Ectodermal cell (in vitro differentiated cells): ENCODE data around the gene MRFAP1L1.
A peak's percentile ranks its signal among the peaks of the same experiment; 100 is the strongest.
"Not testable (repeated sequence)": the region's sequence is repeated elsewhere in the genome, so short reads cannot be mapped to it uniquely, and the experiment has no call there.

ENCODE experiments used
- H3K27ac ChIP-seq: 2 replicates; pipeline ENCODE4 v1.7.0; 2013; ENCODE audit warnings: mild to moderate bottlenecking, low read depth, low read length; ENCODE audit not compliant: insufficient read depth, poor library complexity, severe bottlenecking
- H3K27me3 ChIP-seq: 2 replicates; pipeline ENCODE4 v1.7.0; 2013; ENCODE audit warnings: mild to moderate bottlenecking, low read length; ENCODE audit not compliant: insufficient read depth, control insufficient read depth, poor library complexity, severe bottlenecking
- H3K36me3 ChIP-seq: one replicate; pipeline ENCODE4 v1.7.0; 2013; ENCODE audit warnings: low read length; ENCODE audit not compliant: control insufficient read depth, insufficient read depth
- H3K4me1 ChIP-seq: one replicate; pipeline ENCODE4 v1.7.0; 2013; ENCODE audit warnings: low read length; ENCODE audit not compliant: control insufficient read depth, insufficient read depth
- H3K4me3 ChIP-seq: 2 replicates; pipeline ENCODE4 v1.7.0; 2013; ENCODE audit warnings: low read depth, low read length, control low read depth; ENCODE audit not compliant: insufficient read depth
- H3K9me3 ChIP-seq: 2 replicates; pipeline ENCODE4 v1.7.0; 2013; ENCODE audit warnings: mild to moderate bottlenecking, low read length, moderate library complexity; ENCODE audit not compliant: control insufficient read depth
- WGBS, 2 experiments: methylation state at CpG; one replicate each; pipeline ENCODE4 v1.1.7; 2013; ENCODE audit warnings: missing lambda C conversion rate in 2 of 2; 5-methylcytosine and 5-hydroxymethylcytosine counted together

MRFAP1L1 gene

GRCh38 chr4:6674500-6675149 lies 35.0 kb downstream of the MRFAP1L1 start:
- Histone ChIP-seq H3K27me3 (no peaks in the 10 kb centered on the region), H3K4me1 (peaks cover 15% of the 10 kb centered on the region), H3K36me3 (no peaks in the 10 kb centered on the region), H3K9me3 (no peaks in the 10 kb centered on the region), H3K4me3 (peak overlapping the region; percentile 82), H3K27ac (no peak overlapping the region)
- 7 to 8% methylated on average over 40 of the region's 40 CpGs for whole genome bisulfite sequencing, 2 experiments

GRCh38 chr4:6673660-6674499 lies 35.8 kb downstream of the MRFAP1L1 start:
- Histone ChIP-seq H3K36me3 (no peaks in the 10 kb centered on the region), H3K27ac (peak overlapping the region; percentile 36), H3K9me3 (no peaks in the 10 kb centered on the region), H3K4me3 (peak overlapping the region; percentile 82), H3K4me1 (peaks cover 15% of the 10 kb centered on the region), H3K27me3 (no peaks in the 10 kb centered on the region)
- 3% methylated on average over 89 of the region's 89 CpGs for WGBS, 2 experiments

- peaks cover 15% of the 10 kb centered on the region for H3K4me1 ChIP-seq
- not testable (repeated sequence) for H3K27me3 ChIP-seq, H3K9me3 ChIP-seq, H3K36me3 ChIP-seq
- 76 to 86% methylated on average over 14 of the region's 14 CpGs for WGBS, 2 experiments
- H3K4me3 ChIP-seq: peak overlapping the region; percentile 82
- H3K27ac ChIP-seq: peak overlapping the region; percentile 36
Measured at GRCh38 chr4:6673191-6673659, 36.4 kb downstream of the MRFAP1L1 start.

GRCh38 chr4:6672541-6673190 lies 37.0 kb downstream of the MRFAP1L1 start:
- peaks cover 15% of the 10 kb centered on the region for H3K4me1 ChIP-seq
- H3K9me3 ChIP-seq, H3K4me3 ChIP-seq, H3K27ac ChIP-seq, H3K27me3 ChIP-seq, H3K36me3 ChIP-seq: not testable (repeated sequence)
- 96 to 98% methylated on average over 34 of the region's 34 CpGs for WGBS, 2 experiments

GRCh38 chr4:6672131-6672530 lies 37.5 kb downstream of the MRFAP1L1 start:
- Histone ChIP-seq H3K36me3 (no peaks in the 10 kb centered on the region), H3K27ac (no peak overlapping the region), H3K4me1 (peaks cover 15% of the 10 kb centered on the region), H3K4me3 (no peak overlapping the region), H3K9me3 (no peaks in the 10 kb centered on the region), H3K27me3 (no peaks in the 10 kb centered on the region)
- WGBS, 2 experiments: 92 to 96% methylated on average over 19 of the region's 19 CpGs

- H3K4me1 ChIP-seq: peaks cover 15% of the 10 kb centered on the region
- no peaks in the 10 kb centered on the region for H3K9me3 ChIP-seq
- no peak overlapping the region for H3K4me3 ChIP-seq
- no peaks in the 10 kb centered on the region for H3K36me3 ChIP-seq
- no peaks in the 10 kb centered on the region for H3K27me3 ChIP-seq
- H3K27ac ChIP-seq: no peak overlapping the region
- WGBS, 2 experiments: 89 to 94% methylated on average over 1 of the region's 1 CpG
Measured at GRCh38 chr4:6671648-6672047, 38.0 kb downstream of the MRFAP1L1 start.

- no peak overlapping the region for H3K4me3 ChIP-seq
- peaks cover 20% of the 10 kb centered on the region for H3K27me3 ChIP-seq
- no peak overlapping the region for H3K27ac ChIP-seq
- H3K4me1 ChIP-seq: no peaks in the 10 kb centered on the region
- no peaks in the 10 kb centered on the region for H3K36me3 ChIP-seq
- no peaks in the 10 kb centered on the region for H3K9me3 ChIP-seq
- WGBS, 2 experiments: 94 to 96% methylated on average over 10 of the region's 11 CpGs
Measured at GRCh38 chr4:6668391-6668790, 41.3 kb downstream of the MRFAP1L1 start.

GRCh38 chr4:6665320-6665654 lies 44.4 kb downstream of the MRFAP1L1 start:
- no peaks in the 10 kb centered on the region for H3K36me3 ChIP-seq
- H3K4me3 ChIP-seq: no peak overlapping the region
- H3K4me1 ChIP-seq: no peaks in the 10 kb centered on the region
- no peaks in the 10 kb centered on the region for H3K9me3 ChIP-seq
- peaks cover 50% of the 10 kb centered on the region for H3K27me3 ChIP-seq
- no peak overlapping the region for H3K27ac ChIP-seq
- WGBS, 2 experiments: 97 to 98% methylated on average over 9 of the region's 9 CpGs

GRCh38 chr4:6663596-6664393 lies 45.9 kb downstream of the MRFAP1L1 start:
- Histone ChIP-seq H3K36me3 (no peaks in the 10 kb centered on the region), H3K9me3 (no peaks in the 10 kb centered on the region), H3K27me3 (peaks cover 65% of the 10 kb centered on the region), H3K4me3 (no peak overlapping the region), H3K27ac (no peak overlapping the region), H3K4me1 (no peaks in the 10 kb centered on the region)
- WGBS, 2 experiments: 73 to 77% methylated on average over 55 of the region's 55 CpGs
